ENCODE results near the gene KRT6A.

DNA sequence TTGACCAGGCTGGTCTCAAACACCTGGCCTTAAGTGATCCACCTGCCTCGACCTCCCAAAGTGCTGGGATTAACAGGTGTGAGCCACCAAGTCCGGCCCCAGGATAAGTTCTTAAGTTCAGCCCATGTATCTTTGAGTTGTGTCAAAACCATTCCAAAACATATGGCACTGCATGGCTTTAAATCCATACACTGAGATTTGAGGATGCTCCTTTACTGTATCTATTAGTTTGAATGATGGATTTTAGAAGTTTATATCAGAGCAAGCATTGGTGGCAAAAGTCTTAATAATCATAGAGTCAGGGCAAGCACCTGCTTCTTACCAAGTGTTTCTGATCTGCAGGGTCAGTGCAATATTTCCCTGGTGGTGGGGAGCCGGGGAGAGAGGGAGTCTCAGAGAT is 47.2 kb downstream of the KRT6A start:
- TF ChIP-seq, protein P1, sequence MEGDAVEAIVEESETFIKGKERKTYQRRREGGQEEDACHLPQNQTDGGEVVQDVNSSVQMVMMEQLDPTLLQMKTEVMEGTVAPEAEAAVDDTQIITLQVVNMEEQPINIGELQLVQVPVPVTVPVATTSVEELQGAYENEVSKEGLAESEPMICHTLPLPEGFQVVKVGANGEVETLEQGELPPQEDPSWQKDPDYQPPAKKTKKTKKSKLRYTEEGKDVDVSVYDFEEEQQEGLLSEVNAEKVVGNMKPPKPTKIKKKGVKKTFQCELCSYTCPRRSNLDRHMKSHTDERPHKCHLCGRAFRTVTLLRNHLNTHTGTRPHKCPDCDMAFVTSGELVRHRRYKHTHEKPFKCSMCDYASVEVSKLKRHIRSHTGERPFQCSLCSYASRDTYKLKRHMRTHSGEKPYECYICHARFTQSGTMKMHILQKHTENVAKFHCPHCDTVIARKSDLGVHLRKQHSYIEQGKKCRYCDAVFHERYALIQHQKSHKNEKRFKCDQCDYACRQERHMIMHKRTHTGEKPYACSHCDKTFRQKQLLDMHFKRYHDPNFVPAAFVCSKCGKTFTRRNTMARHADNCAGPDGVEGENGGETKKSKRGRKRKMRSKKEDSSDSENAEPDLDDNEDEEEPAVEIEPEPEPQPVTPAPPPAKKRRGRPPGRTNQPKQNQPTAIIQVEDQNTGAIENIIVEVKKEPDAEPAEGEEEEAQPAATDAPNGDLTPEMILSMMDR (IDR thresholded peaks at IDR 0.05 in 4 of 5, conservative IDR thresholded peaks at IDR 0.05 in 1 of 5) = no peak
- TF ChIP-seq POLR2A (IDR thresholded peaks at IDR 0.05) = no peak

Measured in gastrocnemius medialis (tissue), 4 donors.